IMR-90 (cell line): Measurements from ENCODE around the gene ABCB9. TPM values are rescaled to one million over a fixed set of nuclear protein-coding genes. Genes with fewer than 3 reads are reported as not detected.

Source experiments
- ATAC-seq: fragments of 200-7000 bp; cut with Tn5 transposase; 2 replicates; pipeline ENCODE4 v1.9.1; 2020; ENCODE audit warnings: low read depth, mild to moderate bottlenecking, moderate library complexity
- BruUV-seq: library from RNA; stranded (reverse); fragments of 400-500 nt; replicated peaks from 2 replicates; lab custom pipeline; 2021; lab: Mats Ljungman, UMichigan
- CTCF ChIA-PET: fragments of 300-600 bp; formaldehyde crosslinking; extraction: SDS; loops from one replicate; lab custom pipeline; 2021; ENCODE audit warnings: antibody characterized with exemption; lab: Yijun Ruan, JAX
- POLR2A ChIA-PET: fragments of 300-600 bp; sonication (Branson Sonifier 250); formaldehyde crosslinking; loops from one replicate; lab custom pipeline; 2022; ENCODE audit warnings: antibody characterized with exemption; ENCODE audit not compliant: unreplicated experiment; lab: Charles Lee
- DNase-seq: peaks from one replicate; pipeline ENCODE4 v3.0.0; 2013
- H2AFZ ChIP-seq: replicated peaks from 2 replicates; pipeline ENCODE3; 2013; ENCODE audit warnings: low read length, mild to moderate bottlenecking; ENCODE audit not compliant: poor library complexity
- H2AK5ac ChIP-seq: 2 replicates; pipeline ENCODE4 v1.6.1; 2013; ENCODE audit warnings: low read depth, low read length, inconsistent platforms
- H2AK9ac ChIP-seq: replicated peaks from 2 replicates; pipeline ENCODE3; 2013; ENCODE audit warnings: mild to moderate bottlenecking, low read depth, low read length, moderate library complexity; ENCODE audit not compliant: poor library complexity
- H2BK120ac ChIP-seq: 2 replicates; pipeline ENCODE4 v1.6.1; 2013; ENCODE audit warnings: low read depth, low read length, inconsistent platforms
- H2BK15ac ChIP-seq: 3 replicates; pipeline ENCODE4 v1.6.1; 2013; ENCODE audit warnings: low read depth, low read length, inconsistent platforms
- H2BK20ac ChIP-seq: 2 replicates; pipeline ENCODE4 v1.6.1; 2013; ENCODE audit warnings: low read depth, mild to moderate bottlenecking, inconsistent platforms, low read length, moderate library complexity
- H2BK5ac ChIP-seq: 2 replicates; pipeline ENCODE4 v1.6.1; 2013; ENCODE audit warnings: mild to moderate bottlenecking, low read depth, low read length, inconsistent platforms; ENCODE audit not compliant: poor library complexity, severe bottlenecking
- H3K14ac ChIP-seq: replicated peaks from 2 replicates; pipeline ENCODE4 v1.6.1; 2013; ENCODE audit warnings: low read depth, low read length, inconsistent platforms
- H3K18ac ChIP-seq: 2 replicates; pipeline ENCODE4 v1.6.1; 2013; ENCODE audit warnings: low read depth, low read length, control low read depth
- H3K23ac ChIP-seq: 2 replicates; pipeline ENCODE4 v1.6.1; 2013; ENCODE audit warnings: low read depth, low read length, inconsistent platforms
- H3K27ac ChIP-seq: 2 replicates; pipeline ENCODE4 v1.5.1; 2013; ENCODE audit warnings: mild to moderate bottlenecking, control low read depth, low read length; ENCODE audit not compliant: insufficient read depth
- H3K27me3 ChIP-seq: 2 replicates; pipeline ENCODE4 v1.6.1; 2013; ENCODE audit warnings: low read length; ENCODE audit not compliant: control insufficient read depth, insufficient read depth
- H3K36me3 ChIP-seq: 2 replicates; pipeline ENCODE4 v1.6.1; 2013; ENCODE audit warnings: low read length, mixed read lengths; ENCODE audit not compliant: control insufficient read depth, insufficient read depth
- H3K4ac ChIP-seq: 2 replicates; pipeline ENCODE4 v1.6.1; 2013; ENCODE audit warnings: low read depth, low read length, inconsistent platforms
- H3K4me1 ChIP-seq: 2 replicates; pipeline ENCODE4 v1.6.1; 2013; ENCODE audit warnings: low read length, mixed read lengths; ENCODE audit not compliant: control insufficient read depth, insufficient read depth
- H3K4me2 ChIP-seq: 2 replicates; pipeline ENCODE4 v1.6.1; 2013; ENCODE audit warnings: low read depth, mild to moderate bottlenecking, control low read depth, low read length, moderate library complexity
- H3K4me3 ChIP-seq: 2 replicates; pipeline ENCODE4 v1.5.1; 2013; ENCODE audit warnings: low read depth, mild to moderate bottlenecking, control low read depth, low read length, moderate library complexity; ENCODE audit not compliant: insufficient read depth
- H3K56ac ChIP-seq: 2 replicates; pipeline ENCODE4 v1.6.1; 2013; ENCODE audit warnings: low read length, inconsistent platforms; ENCODE audit not compliant: insufficient read depth; ENCODE audit errors: extremely low read depth
- H3K79me1 ChIP-seq, 2 experiments: 2 replicates each; pipeline ENCODE4 v1.6.1; 2013; ENCODE audit warnings: low read length in 2 of 2, inconsistent platforms in 1 of 2, low read depth in 1 of 2
- H3K9ac ChIP-seq: 2 replicates; pipeline ENCODE4 v1.6.1; 2013; ENCODE audit warnings: low read depth, low read length, control low read depth
- H3K9me1 ChIP-seq: 2 replicates; pipeline ENCODE4 v1.6.1; 2013; ENCODE audit warnings: low read length, inconsistent platforms; ENCODE audit not compliant: insufficient read depth
- H3K9me3 ChIP-seq: 2 replicates; pipeline ENCODE4 v1.6.1; 2013; ENCODE audit warnings: low read length; ENCODE audit not compliant: control insufficient read depth, insufficient read depth
- H4K20me1 ChIP-seq: 2 replicates; pipeline ENCODE4 v1.6.1; 2013; ENCODE audit warnings: low read length, inconsistent platforms; ENCODE audit not compliant: insufficient read depth
- H4K5ac ChIP-seq: 2 replicates; pipeline ENCODE4 v1.6.1; 2013; ENCODE audit warnings: mild to moderate bottlenecking, low read depth, low read length, control low read depth
- H4K8ac ChIP-seq, 2 experiments: 2 replicates each; pipeline ENCODE4 v1.6.1; 2013; ENCODE audit warnings: low read depth in 2 of 2, low read length in 2 of 2, control low read depth in 1 of 2, inconsistent platforms in 1 of 2
- H4K91ac ChIP-seq: 2 replicates; pipeline ENCODE4 v1.6.1; 2013; ENCODE audit warnings: low read depth, low read length, inconsistent platforms; ENCODE audit not compliant: insufficient read depth
- BHLHE40 ChIP-seq: fragments of 150-350 bp; IDR thresholded peaks from 2 replicates; pipeline ENCODE4 v1.6.1; 2016; ENCODE audit warnings: mild to moderate bottlenecking, low read depth, low read length
- CEBPB ChIP-seq: IDR thresholded peaks from 2 replicates; pipeline ENCODE4 v1.6.1; 2012; ENCODE audit warnings: low read depth, low read length, improper control_type of control experiment
- CHD1 ChIP-seq: IDR thresholded peaks from 2 replicates; pipeline ENCODE4 v1.6.1; 2012; ENCODE audit warnings: low read depth, low read length, improper control_type of control experiment
- ELK1 ChIP-seq: fragments of 150-350 bp; IDR thresholded peaks from 2 replicates; pipeline ENCODE4 v1.6.1; 2016; ENCODE audit warnings: low read depth, mild to moderate bottlenecking, low read length, moderate library complexity, borderline replicate concordance
- FOS ChIP-seq: fragments of 150-350 bp; IDR thresholded peaks from 2 replicates; pipeline ENCODE4 v1.6.1; 2016; ENCODE audit warnings: low read depth, low read length
- MAFK ChIP-seq: IDR thresholded peaks from 2 replicates; pipeline ENCODE4 v1.6.1; 2012; ENCODE audit warnings: low read depth, low read length, improper control_type of control experiment
- NFE2L2 ChIP-seq: fragments of 150-350 bp; IDR thresholded peaks from 2 replicates; pipeline ENCODE4 v1.6.1; 2016; ENCODE audit warnings: low read depth, mild to moderate bottlenecking, low read length
- POLR2A ChIP-seq: IDR thresholded peaks from 2 replicates; pipeline ENCODE4 v1.6.1; 2012; ENCODE audit warnings: mild to moderate bottlenecking, low read depth, low read length
- RAD21 ChIP-seq: IDR thresholded peaks from 2 replicates; pipeline ENCODE4 v1.6.1; 2012; ENCODE audit warnings: low read length, improper control_type of control experiment
- WGBS, 2 experiments: methylation state at CpG; one replicate each; pipeline versions ENCODE4 v1.1.5 to v1.1.7; 2013; ENCODE audit warnings: missing lambda C conversion rate in 2 of 2; ENCODE audit not compliant: insufficient read length in 1 of 2; ENCODE audit errors: extremely low coverage in 2 of 2; 5-methylcytosine and 5-hydroxymethylcytosine counted together
- dilution Hi-C: fragments of 300-500 bp; cut with HindIII; formaldehyde crosslinking; loops from one replicate; pipeline ENCODE4 v1.14.3; 2018; ENCODE audit warnings: low sequenced_read_pairs; ENCODE audit not compliant: unreplicated experiment
- in situ Hi-C: fragments of 300-500 bp; cut with MboI; formaldehyde crosslinking; loops from 3 replicates; pipeline ENCODE4 v1.14.3; 2019; ENCODE audit warnings: low sequenced_read_pairs, inconsistent platforms, mixed read lengths
- intact Hi-C: fragments of 100-400 bp; cut with micrococcal nuclease; formaldehyde crosslinking; loops from 2 replicates; pipeline ENCODE4 v1.10.0; 2022
- polyA plus RNA-seq, 3 experiments: library from polyadenylated mRNA; depleted of rRNA; stranded (reverse); fragments of >200 nt; gene quantifications; 2 replicates each; pipeline ENCODE4 v1.2.3, GENCODE V29; 2012; ENCODE audit warnings: low replicate concordance in 1 of 3
- total RNA-seq: library from RNA; depleted of rRNA; stranded (reverse); fragments of >200 nt; gene quantifications from 2 replicates; pipeline ENCODE4 v1.2.3, GENCODE V29; 2012
- TF ChIP-seq, protein P1 (sequence below): fragments of 150-350 bp; IDR thresholded peaks from 2 replicates; pipeline ENCODE4 v1.6.1; 2017; ENCODE audit warnings: mild to moderate bottlenecking, antibody characterized with exemption, low read length, low read depth

ABCB9 gene
- total and polyA plus RNA-seq, 2 of the 4 experiments (the other 2 are of a cell fraction): 5.6 to 8.3 TPM

DNA sequence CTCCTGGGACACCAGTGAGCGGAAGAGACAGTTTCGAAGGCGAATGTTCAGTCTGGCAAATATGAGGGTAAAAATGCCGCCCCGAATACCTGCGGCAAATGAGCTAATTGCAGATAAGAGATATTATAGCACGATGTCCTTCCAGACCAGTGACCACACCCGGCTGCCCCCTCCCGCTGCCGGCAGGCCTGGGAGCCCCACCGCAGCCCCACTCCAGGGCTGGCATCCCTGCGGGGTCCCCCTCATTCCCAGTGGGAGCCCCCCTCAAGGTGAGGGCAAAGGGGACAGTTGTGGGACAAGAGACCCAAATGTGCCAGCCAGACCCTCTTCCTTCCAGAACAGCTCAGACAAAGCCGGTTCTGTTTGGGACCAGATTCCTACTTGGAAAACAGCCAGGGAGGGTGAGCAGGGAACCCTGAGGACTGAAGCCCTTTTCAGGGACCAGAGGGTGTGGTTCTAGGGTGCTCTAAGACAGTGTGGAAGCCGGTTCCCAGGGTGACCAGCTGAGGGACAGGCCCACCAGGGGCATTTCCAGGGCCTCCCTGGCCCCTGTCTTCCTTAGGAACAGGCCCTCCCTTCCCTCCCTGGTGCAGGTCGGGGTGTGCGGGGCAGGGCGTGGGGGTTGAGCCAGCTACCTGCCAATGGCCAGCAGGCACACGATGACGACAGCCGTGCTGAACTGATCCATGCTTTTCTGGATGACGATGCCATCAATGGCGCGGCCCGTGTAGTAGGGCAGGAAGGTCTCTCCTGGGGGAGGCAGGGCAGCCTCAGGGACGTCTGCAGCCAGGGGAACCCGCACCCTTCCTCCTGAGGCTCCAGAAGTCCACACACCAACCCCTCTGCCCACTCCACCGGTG is 16.2 kb downstream of the ABCB9 start (continued):
- TF ChIP-seq, protein P1, sequence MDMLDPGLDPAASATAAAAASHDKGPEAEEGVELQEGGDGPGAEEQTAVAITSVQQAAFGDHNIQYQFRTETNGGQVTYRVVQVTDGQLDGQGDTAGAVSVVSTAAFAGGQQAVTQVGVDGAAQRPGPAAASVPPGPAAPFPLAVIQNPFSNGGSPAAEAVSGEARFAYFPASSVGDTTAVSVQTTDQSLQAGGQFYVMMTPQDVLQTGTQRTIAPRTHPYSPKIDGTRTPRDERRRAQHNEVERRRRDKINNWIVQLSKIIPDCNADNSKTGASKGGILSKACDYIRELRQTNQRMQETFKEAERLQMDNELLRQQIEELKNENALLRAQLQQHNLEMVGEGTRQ: no peak
- no peak for TF ChIP-seq POLR2A

DNA sequence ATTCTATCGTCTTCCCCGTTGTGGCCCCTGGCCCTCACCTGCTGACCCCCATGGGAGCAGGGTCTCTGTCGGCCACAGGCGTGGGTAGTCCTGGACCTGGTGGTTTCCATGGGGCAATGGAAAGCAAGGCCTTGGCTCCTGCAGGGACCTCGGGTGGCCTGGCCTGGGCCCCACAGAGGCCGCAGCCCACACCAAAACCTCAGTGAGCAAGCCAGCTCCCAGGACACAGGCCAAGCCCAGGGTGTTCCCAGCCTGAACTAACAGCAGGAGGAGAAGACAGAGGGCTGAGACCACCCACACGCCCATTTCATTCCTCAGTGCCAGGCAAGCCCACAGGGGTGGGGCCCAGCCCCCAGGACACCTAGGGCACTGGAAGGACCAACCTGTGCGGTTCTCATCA is 16.9 kb downstream of the ABCB9 start:
- H4K5ac ChIP-seq: no peak overlapping the region
- no peak overlapping the region for H2BK20ac ChIP-seq
- dilution Hi-C loops (no loop called here), intact Hi-C loops (no loop called here), in situ Hi-C loops (no loop called here)
- H3K56ac ChIP-seq: no peak overlapping the region
- BruUV-seq: no TSS peak
- peak overlapping the region; percentile 16; the same call in 1 of the 2 replicates for H2BK120ac ChIP-seq
- DNase-seq: no peak
- POLR2A ChIA-PET: no interaction called here
- no peaks in the 10 kb centered on the region for H3K9me3 ChIP-seq
- H3K14ac ChIP-seq: no peak overlapping the region
- H3K36me3 ChIP-seq: no peaks in the 10 kb centered on the region
- no peaks in the 10 kb centered on the region for H3K27me3 ChIP-seq
- H3K27ac ChIP-seq: no peak overlapping the region
- CTCF ChIA-PET: no interaction called here
- no peak overlapping the region for H2BK5ac ChIP-seq
- H3K79me1 ChIP-seq: peaks cover 0 to 24% of the 10 kb centered on the region in 2 experiments; a peak in 2 of 4 replicates
- H3K9me1 ChIP-seq: peaks cover 25% of the 10 kb centered on the region
- H3K4me1 ChIP-seq: peaks cover 20% of the 10 kb centered on the region
- H3K4ac ChIP-seq: 0 out of 2 replicates have a peak overlapping the region, but pooled peaks have one; percentile 17
- H3K4me2 ChIP-seq: no peak overlapping the region
- H2AFZ ChIP-seq: no peak overlapping the region
- ATAC-seq: no peak
- TF ChIP-seq, protein P1: no peak
- TF ChIP-seq CEBPB: no peak
- no peak for TF ChIP-seq MAFK
- TF ChIP-seq RAD21: no peak
- TF ChIP-seq BHLHE40: no peak
- TF ChIP-seq ELK1: no peak
- TF ChIP-seq CHD1: no peak
- no peak for TF ChIP-seq NFE2L2
- no peak for TF ChIP-seq FOS
- no peak overlapping the region for H4K8ac ChIP-seq
- peaks cover 5% of the 10 kb centered on the region; the same call in 1 of the 2 replicates for H4K20me1 ChIP-seq
- 95% methylated on average over 4 of the region's 8 CpGs; no CpG with 5 or more reads in 1 of the 2 experiments for WGBS, 2 experiments
- no peak overlapping the region for H3K9ac ChIP-seq
- peak overlapping the region; percentile 24; the same call in 1 of the 2 replicates for H2AK5ac ChIP-seq
- no peak overlapping the region for H2BK15ac ChIP-seq
- H4K91ac ChIP-seq: no peak overlapping the region
- peak overlapping the region; percentile 73 for H2AK9ac ChIP-seq
- H3K4me3 ChIP-seq: no peak overlapping the region
- no peak overlapping the region for H3K18ac ChIP-seq
- no peak overlapping the region for H3K23ac ChIP-seq
